Pons (tissue), 1 donor: Measurements from ENCODE around the gene TRIM10.
"Not testable (repeated sequence)": the region's sequence is repeated elsewhere in the genome, so short reads cannot be mapped to it uniquely, and the experiment has no call there.

ENCODE experiments used
- DNase-seq: peaks from one replicate; pipeline ENCODE4 v3.0.0-alpha.2; 2016; ENCODE audit warnings: low spot score

Gene TRIM10

DNA sequence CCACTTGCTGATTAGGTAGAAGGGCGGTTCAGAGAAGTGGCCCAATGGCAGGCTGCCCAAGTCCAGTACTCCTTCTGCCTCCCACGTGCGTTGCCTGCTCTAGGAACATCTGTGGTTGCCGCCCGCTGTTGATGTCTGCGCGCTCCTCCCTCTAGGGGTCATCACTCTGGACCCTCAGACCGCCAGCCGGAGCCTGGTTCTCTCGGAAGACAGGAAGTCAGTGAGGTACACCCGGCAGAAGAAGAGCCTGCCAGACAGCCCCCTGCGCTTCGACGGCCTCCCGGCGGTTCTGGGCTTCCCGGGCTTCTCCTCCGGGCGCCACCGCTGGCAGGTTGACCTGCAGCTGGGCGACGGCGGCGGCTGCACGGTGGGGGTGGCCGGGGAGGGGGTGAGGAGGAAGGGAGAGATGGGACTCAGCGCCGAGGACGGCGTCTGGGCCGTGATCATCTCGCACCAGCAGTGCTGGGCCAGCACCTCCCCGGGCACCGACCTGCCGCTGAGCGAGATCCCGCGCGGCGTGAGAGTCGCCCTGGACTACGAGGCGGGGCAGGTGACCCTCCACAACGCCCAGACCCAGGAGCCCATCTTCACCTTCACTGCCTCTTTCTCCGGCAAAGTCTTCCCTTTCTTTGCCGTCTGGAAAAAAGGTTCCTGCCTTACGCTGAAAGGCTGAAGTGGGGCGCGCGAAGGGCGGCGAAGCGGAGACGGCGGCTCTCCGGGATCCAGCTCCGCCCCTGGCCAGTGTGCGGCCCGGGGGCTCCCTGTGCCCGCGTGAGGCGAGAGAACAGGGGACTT lies 10.9 kb upstream of the TRIM10 start:
- no peak for DNase-seq

GRCh38 chr6:30169658-30170614 lies 8.9 kb upstream of the TRIM10 start:
- peak; percentile 35 for DNase-seq

GRCh38 chr6:30168741-30169140 lies 7.7 kb upstream of the TRIM10 start:
- no peak for DNase-seq

GRCh38 chr6:30167101-30167500 lies 6.1 kb upstream of the TRIM10 start:
- DNase-seq: no peak

GRCh38 chr6:30165238-30165637 lies 4.2 kb upstream of the TRIM10 start:
- not testable (repeated sequence) for DNase-seq

GRCh38 chr6:30164714-30165113 lies 3.7 kb upstream of the TRIM10 start:
- no peak for DNase-seq

GRCh38 chr6:30163918-30164654 lies 3.1 kb upstream of the TRIM10 start:
- no peak for DNase-seq

DNA sequence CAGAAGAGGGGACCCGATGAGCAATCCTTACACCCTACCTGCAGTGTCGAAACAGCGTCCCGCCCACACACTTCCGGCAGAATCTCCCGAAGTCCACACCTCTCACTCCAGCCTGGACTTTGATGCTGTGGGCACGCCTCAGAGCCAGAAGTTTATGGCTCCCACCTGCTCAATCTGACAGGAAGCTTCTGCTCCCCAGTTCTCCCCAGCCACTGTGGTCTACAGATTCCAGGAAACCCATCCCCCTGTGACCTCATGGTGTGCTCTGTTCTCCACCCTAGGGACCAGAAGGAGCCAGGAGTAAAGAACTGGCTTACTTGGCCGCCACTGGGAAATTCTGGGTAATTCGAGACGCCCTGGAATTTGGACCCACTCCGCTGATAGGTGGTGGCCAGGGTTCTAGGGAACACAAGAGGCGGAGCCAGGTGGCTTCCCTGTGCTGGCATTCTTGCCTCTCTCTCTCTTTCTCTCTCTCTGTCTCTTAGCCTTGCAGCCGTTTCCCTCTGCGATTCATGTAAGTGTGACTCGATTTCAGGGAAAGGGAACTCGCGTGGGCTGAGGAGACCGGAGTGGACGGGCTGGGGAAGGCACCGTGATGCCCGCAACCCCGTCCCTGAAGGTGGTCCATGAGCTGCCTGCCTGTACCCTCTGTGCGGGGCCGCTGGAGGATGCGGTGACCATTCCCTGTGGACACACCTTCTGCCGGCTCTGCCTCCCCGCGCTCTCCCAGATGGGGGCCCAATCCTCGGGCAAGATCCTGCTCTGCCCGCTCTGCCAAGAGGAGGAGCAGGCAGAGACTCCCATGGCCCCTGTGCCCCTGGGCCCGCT lies 2.3 kb upstream of the TRIM10 start, which contains the start of gene TRIM15:
TSS of gene TRIM15 (plus strand) at position 457 of the 828 bp plus-strand sequence. CDS start at position 596, 139 bp downstream.
- DNase-seq: no peak

DNA sequence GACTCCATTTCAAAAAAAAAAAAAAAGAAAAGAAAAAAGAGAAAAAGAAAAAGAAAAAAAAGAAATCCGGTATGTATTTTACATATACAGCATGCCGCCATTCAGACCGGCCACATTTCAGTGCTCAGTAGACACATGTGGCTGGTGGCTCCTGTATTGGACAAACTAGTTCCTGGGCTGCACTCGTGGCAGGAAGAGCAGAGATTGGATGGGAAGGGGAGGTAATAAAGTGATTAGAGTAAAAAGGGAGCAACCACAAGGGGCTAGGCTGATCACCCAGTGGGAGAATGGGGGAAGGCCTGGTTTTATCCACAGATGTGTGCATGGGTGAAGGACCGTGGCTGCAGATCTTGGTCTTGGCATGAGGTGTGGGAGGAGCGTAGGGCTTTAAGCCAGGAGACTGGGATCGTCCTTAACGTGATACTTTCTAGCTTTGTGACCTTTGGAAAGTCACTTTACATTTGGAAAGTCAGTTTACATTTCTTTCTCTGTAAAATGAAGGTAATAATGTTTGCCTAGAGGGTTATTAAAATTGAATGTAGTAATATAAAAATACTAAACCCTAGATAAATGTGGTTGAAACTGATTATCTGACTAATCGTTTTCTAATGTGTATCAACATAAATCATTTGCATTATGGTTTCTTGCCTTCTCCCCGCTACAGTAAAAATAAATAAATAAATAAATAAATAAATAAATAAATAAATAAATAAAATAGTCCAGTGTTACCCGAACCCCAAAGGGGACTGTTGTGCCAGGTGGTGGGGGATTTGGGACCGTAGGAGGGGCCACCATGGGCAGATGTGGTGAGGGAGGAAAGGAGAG lies 1.5 kb upstream of the TRIM10 start:
- DNase-seq: no peak

DNA sequence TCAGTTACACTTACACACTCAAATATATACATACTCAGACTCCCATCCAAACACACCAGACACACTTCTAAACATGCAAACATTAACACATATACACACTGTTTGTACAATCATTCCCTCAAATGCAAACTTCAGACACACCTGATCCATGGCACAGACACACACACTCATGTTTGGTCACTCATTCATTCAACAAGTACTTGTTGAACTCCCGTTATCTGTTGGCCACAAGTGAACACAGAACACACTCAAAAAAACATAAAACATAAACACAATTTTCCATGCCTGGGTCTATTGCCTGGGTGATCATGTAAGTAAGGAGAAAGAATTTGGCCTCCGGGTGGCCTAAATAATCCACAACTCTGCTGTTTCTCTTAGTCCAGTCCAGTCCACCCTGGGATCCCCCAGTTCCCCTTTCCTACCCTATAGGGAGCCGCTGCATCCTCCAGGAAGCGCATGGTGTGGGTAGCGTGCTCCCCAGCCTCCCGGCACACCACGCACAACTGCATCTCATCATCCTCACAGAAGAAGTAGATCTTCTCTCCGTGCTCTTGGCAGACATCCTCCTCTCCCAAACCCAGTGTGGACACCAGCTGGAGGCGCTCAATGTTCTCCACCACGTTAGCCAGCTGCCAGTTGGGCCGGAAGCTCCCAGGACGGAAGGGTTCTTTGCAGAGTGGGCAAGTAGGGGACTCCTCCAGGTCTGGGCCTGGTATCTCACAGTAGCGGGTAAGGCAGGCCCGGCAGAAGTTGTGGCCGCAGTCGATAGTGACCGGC lies 815 bp downstream of the TRIM10 start:
- DNase-seq: no peak

- DNase-seq: no peak
Measured at GRCh38 chr6:30158475-30159040, 2.5 kb downstream of the TRIM10 start.

DNA sequence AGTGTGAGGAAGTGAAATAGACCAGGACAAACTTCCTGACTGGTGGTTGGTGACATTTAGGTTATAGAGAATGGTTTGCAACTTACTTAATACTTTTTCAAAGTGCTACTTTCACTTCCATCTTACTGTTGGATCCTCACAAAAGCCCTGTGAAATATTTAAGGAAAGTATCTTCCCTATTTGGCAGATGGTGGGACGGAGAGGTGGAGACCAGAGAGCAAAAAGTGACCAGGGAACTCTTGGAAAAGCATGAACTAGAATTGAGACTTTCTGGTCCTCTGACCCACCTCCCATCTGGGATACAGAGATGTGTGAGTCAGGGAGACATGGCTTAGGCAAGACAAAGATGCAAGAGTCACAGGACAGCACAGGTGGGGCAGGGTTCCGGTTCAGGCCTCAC lies 3.0 kb downstream of the TRIM10 start:
- no peak for DNase-seq

GRCh38 chr6:30157581-30157980 lies 3.4 kb downstream of the TRIM10 start:
- no peak for DNase-seq

- DNase-seq: no peak
Measured at GRCh38 chr6:30156774-30157173, 4.2 kb downstream of the TRIM10 start.

GRCh38 chr6:30156262-30156599 lies 4.8 kb downstream of the TRIM10 start:
- DNase-seq: no peak

- no peak for DNase-seq
Measured at GRCh38 chr6:30155520-30156261, 5.3 kb downstream of the TRIM10 start.

- DNase-seq: no peak
Measured at GRCh38 chr6:30154709-30155519, 6.1 kb downstream of the TRIM10 start.

- DNase-seq: no peak
Measured at GRCh38 chr6:30154061-30154460, 7.0 kb downstream of the TRIM10 start.
